Ovary (tissue), 9 donors: ENCODE data around the gene METTL27. TPM values are rescaled to one million over a fixed set of nuclear protein-coding genes. Genes with fewer than 3 reads are reported as not detected.
"Not testable (repeated sequence)": the region's sequence is repeated elsewhere in the genome, so short reads cannot be mapped to it uniquely, and the experiment has no call there.

Experiments
- DNase-seq, 5 donors: peaks; one replicate each; pipeline ENCODE4 v3.0.0-alpha.2; 2019 to 2020
- H3K27ac ChIP-seq, 2 donors: fragments of 200-600 bp; one replicate each; pipeline versions ENCODE4 v1.5.1 to v1.8.0; 2019 to 2022
- H3K27me3 ChIP-seq: fragments of 200-600 bp; one replicate; pipeline ENCODE4 v1.8.0; 2022
- H3K36me3 ChIP-seq: fragments of 200-600 bp; sonication (generic); one replicate; pipeline ENCODE4 v1.5.1; 2019
- H3K4me1 ChIP-seq: one replicate; pipeline ENCODE4 v1.8.1; 2013; ENCODE audit warnings: mild to moderate bottlenecking, moderate library complexity; ENCODE audit not compliant: insufficient read depth
- H3K4me3 ChIP-seq: fragments of 200-600 bp; sonication (generic); one replicate; pipeline ENCODE4 v1.5.1; 2017
- H3K9me3 ChIP-seq, 2 donors: fragments of 200-600 bp in 1 of 2; sonication (generic) in 1 of 2; one replicate each; pipeline versions ENCODE4 v1.5.1 to v1.8.1; 2013 to 2019; ENCODE audit warnings: mild to moderate bottlenecking in 1 of 2, moderate library complexity in 1 of 2
- CTCF ChIP-seq, 3 donors: fragments of 450-650 bp in 2 of 3; fragments of 200-600 bp in 1 of 3; IDR thresholded peaks; one replicate each; pipeline versions ENCODE4 v1.5.1 to v1.8.0; 2016 to 2022; ENCODE audit warnings: antibody characterized with exemption in 3 of 3, mild to moderate bottlenecking in 1 of 3
- EP300 ChIP-seq: sonication (generic); formaldehyde crosslinking; IDR thresholded peaks from one replicate; pipeline ENCODE4 v1.6.1; 2017; ENCODE audit warnings: antibody characterized with exemption
- POLR2A ChIP-seq: fragments of 450-650 bp; IDR thresholded peaks from one replicate; pipeline ENCODE4 v1.6.1; 2017; ENCODE audit warnings: antibody characterized with exemption, mild to moderate bottlenecking, moderate library complexity
- WGBS, 3 donors: extraction: QIAGEN DNeasy Blood & Tissue Kit in 1 of 3; methylation state at CpG; one replicate each; pipeline versions ENCODE4 v1.1.5 to v1.1.7; 2013 to 2017; 5-methylcytosine and 5-hydroxymethylcytosine counted together
- intact Hi-C, 4 donors: fragments of 100-400 bp; cut with DNase I; formaldehyde crosslinking; loops; one replicate each; pipeline versions ENCODE4 v1.11.0 to v1.15.1; 2022 to 2023
- polyA plus RNA-seq, 2 donors: library from polyadenylated mRNA; stranded (reverse); fragments of 200-250 nt in 1 of 2; fragments of 350-450 nt in 1 of 2; fragmentation: Illumina TruSeq in 1 of 2; extraction: RNeasy Lipid Tissue Mini Kit (QIAGEN cat#74804) in 1 of 2; gene quantifications; one replicate each; pipeline ENCODE4 v1.2.3, GENCODE V29; 2013 to 2014
- total RNA-seq, 7 donors: library from RNA; depleted of rRNA in 2 of 7; stranded (reverse); fragments of >200 nt in 2 of 7; fragmentation: NEBNext Ultra II Directional in 3 of 7; extraction: Animal tissue kit (Norgen Biotek cat#: 25700) in 3 of 7; gene quantifications; one replicate each; pipeline versions ENCODE4 v1.1.0 to v1.2.4, GENCODE V29; 2016 to 2023
- donor health status: DM: no; HTN: no; CAD: no; lungs with moderate emphysema.
- donor health status: DM: no; HTN: no; CAD: no.
- donor health status: Bipolar disorder and iron deficiency.
- donor health status: DM: yes; HTN: yes; CAD: no.
- donor health status: DM: no; HTN: no; CAD: no.
- donor health status: DM: yes; HTN: yes; CAD: no.

The METTL27 gene
- total and polyA plus RNA-seq, 9 donors, result 1.8 to 25.6 (median 3.6) TPM; not detected in 1

GRCh38 chr7:73802459-73802858, 39.9 kb downstream of the METTL27 start:
- TF ChIP-seq EP300 (no peak), POLR2A (no peak), CTCF (IDR thresholded peaks at IDR 0.05) (no peak)
- intact Hi-C loops, result no loop called here

GRCh38 chr7:73801577-73801976, 40.7 kb downstream of the METTL27 start:
- intact Hi-C loops, result no loop called here
- H3K9me3 ChIP-seq, result no peaks in the 10 kb centered on the region
- DNase-seq, result no peak
- H3K4me3 ChIP-seq, result no peak overlapping the region
- WGBS, 3 donors, result 35 to 63% (median 37%) methylated on average over 1 of the region's 1 CpG
- H3K27me3 ChIP-seq, result no peaks in the 10 kb centered on the region
- no peaks in the 10 kb centered on the region for H3K36me3 ChIP-seq
- H3K4me1 ChIP-seq, result no peaks in the 10 kb centered on the region
- TF ChIP-seq POLR2A, result no peak
- TF ChIP-seq EP300, result no peak
- TF ChIP-seq CTCF (IDR thresholded peaks at IDR 0.05), result no peak
- H3K27ac ChIP-seq, result no peak overlapping the region

More at GRCh38 chr7:73802459-73802858, 39.9 kb downstream of the METTL27 start:
- H3K36me3 ChIP-seq, result no peaks in the 10 kb centered on the region
- DNase-seq, result no peak
- no peak overlapping the region for H3K4me3 ChIP-seq
- no peaks in the 10 kb centered on the region for H3K9me3 ChIP-seq
- WGBS, 3 donors, result 66 to 80% (median 75%) methylated on average over 4 of the region's 4 CpGs
- no peaks in the 10 kb centered on the region for H3K27me3 ChIP-seq
- H3K4me1 ChIP-seq, result no peaks in the 10 kb centered on the region
- H3K27ac ChIP-seq, result no peak overlapping the region

- TF ChIP-seq CTCF (IDR thresholded peaks at IDR 0.05), result no peak
- no peak for TF ChIP-seq EP300
- TF ChIP-seq POLR2A, result no peak
- Histone ChIP-seq H3K27ac (no peak overlapping the region), H3K4me3 (no peak overlapping the region), H3K27me3 (no peaks in the 10 kb centered on the region), H3K4me1 (no peaks in the 10 kb centered on the region), H3K36me3 (no peaks in the 10 kb centered on the region), H3K9me3 (no peaks in the 10 kb centered on the region)
- DNase-seq, result no peak
- 61 to 66% (median 64%) methylated on average over 10 of the region's 10 CpGs for WGBS, 3 donors
- intact Hi-C loops, result no loop called here
These were observed 42.8 kb downstream of the METTL27 start for GRCh38 chr7:73799282-73800141.

GRCh38 chr7:73797176-73797575, 45.1 kb downstream of the METTL27 start:
- H3K27ac ChIP-seq, H3K4me3 ChIP-seq, H3K27me3 ChIP-seq, H3K4me1 ChIP-seq, H3K9me3 ChIP-seq, intact Hi-C loops, DNase-seq, H3K36me3 ChIP-seq: not testable (repeated sequence)
- WGBS, 3 donors, result 94 to 100% (median 96%) methylated on average over 8 to 28 of the region's 34 CpGs

GRCh38 chr7:73796656-73797055, 45.7 kb downstream of the METTL27 start:
- H3K36me3 ChIP-seq, H3K27me3 ChIP-seq, H3K4me3 ChIP-seq, H3K9me3 ChIP-seq, H3K27ac ChIP-seq, intact Hi-C loops, H3K4me1 ChIP-seq, DNase-seq: not testable (repeated sequence)
- 76 to 84% (median 76%) methylated on average over 3 to 6 of the region's 6 CpGs for WGBS, 3 donors

GRCh38 chr7:73795188-73795587, 47.1 kb downstream of the METTL27 start:
- H3K27ac ChIP-seq, H3K4me1 ChIP-seq, H3K36me3 ChIP-seq, H3K4me3 ChIP-seq, DNase-seq, intact Hi-C loops, H3K9me3 ChIP-seq, H3K27me3 ChIP-seq: not testable (repeated sequence)

- H3K4me3 ChIP-seq, H3K27me3 ChIP-seq, H3K36me3 ChIP-seq, H3K27ac ChIP-seq, intact Hi-C loops, H3K9me3 ChIP-seq, H3K4me1 ChIP-seq, DNase-seq: not testable (repeated sequence)
- 84 to 87% (median 86%) methylated on average over 7 of the region's 7 CpGs for WGBS, 3 donors
These were observed 51.1 kb downstream of the METTL27 start for GRCh38 chr7:73791170-73791690.
